NT2/D1 (cell line): ENCODE measurements around the gene ENDOU.

ENCODE experiments used
- DNase-seq: peaks from one replicate; pipeline ENCODE4 v3.0.0-alpha.2; 2011; ENCODE audit warnings: low read depth, low spot score
- H3K27me3 ChIP-seq: 2 replicates; pipeline ENCODE4 v1.6.0; 2011; ENCODE audit warnings: mild to moderate bottlenecking; ENCODE audit not compliant: insufficient read length, insufficient read depth
- H3K36me3 ChIP-seq: 2 replicates; pipeline ENCODE4 v1.6.1; 2011; ENCODE audit warnings: mild to moderate bottlenecking, low read length, mixed read lengths; ENCODE audit not compliant: insufficient read depth, insufficient read length
- H3K4me1 ChIP-seq: 2 replicates; pipeline ENCODE4 v1.5.1; 2011; ENCODE audit not compliant: insufficient read depth, insufficient read length
- H3K4me3 ChIP-seq: 2 replicates; pipeline ENCODE4 v1.5.1; 2011; ENCODE audit warnings: low read depth; ENCODE audit not compliant: insufficient read length
- H3K9ac ChIP-seq: 2 replicates; pipeline ENCODE4 v1.6.0; 2011; ENCODE audit warnings: low read depth; ENCODE audit not compliant: insufficient read length
- H3K9me3 ChIP-seq: 2 replicates; pipeline ENCODE4 v1.5.1; 2011; ENCODE audit warnings: mild to moderate bottlenecking, low read length; ENCODE audit not compliant: insufficient read depth
- SUZ12 ChIP-seq: IDR thresholded peaks from 2 replicates; pipeline ENCODE4 v1.6.1; 2011; ENCODE audit not compliant: insufficient read length, insufficient read depth; ENCODE audit errors: extremely low read depth
- YY1 ChIP-seq: IDR thresholded peaks from 2 replicates; pipeline ENCODE4 v1.6.1; 2011; ENCODE audit not compliant: insufficient read length, insufficient read depth
- ZNF274 ChIP-seq: IDR thresholded peaks from 2 replicates; pipeline ENCODE4 v1.6.1; 2011; ENCODE audit warnings: mild to moderate bottlenecking, low read depth, low read length

Gene ENDOU

GRCh38 chr12:47725091-47725772 is at the start of gene ENDOU:
TSS of gene ENDOU (minus strand) at chr12:47725490. CDS start at chr12:47725413, 77 bp downstream.
- Histone ChIP-seq H3K9me3 (no peaks in the 10 kb centered on the region), H3K27me3 (no peaks in the 10 kb centered on the region), H3K4me3 (no peak within 1 kb of the TSS), H3K4me1 (peaks cover 6% of the 10 kb centered on the region), H3K9ac (no peak within 1 kb of the TSS), H3K36me3 (no peaks in the 10 kb centered on the region)
- TF ChIP-seq YY1, result no peak
- TF ChIP-seq ZNF274, result no peak
- no peak for TF ChIP-seq SUZ12
- no peak for DNase-seq

DNA sequence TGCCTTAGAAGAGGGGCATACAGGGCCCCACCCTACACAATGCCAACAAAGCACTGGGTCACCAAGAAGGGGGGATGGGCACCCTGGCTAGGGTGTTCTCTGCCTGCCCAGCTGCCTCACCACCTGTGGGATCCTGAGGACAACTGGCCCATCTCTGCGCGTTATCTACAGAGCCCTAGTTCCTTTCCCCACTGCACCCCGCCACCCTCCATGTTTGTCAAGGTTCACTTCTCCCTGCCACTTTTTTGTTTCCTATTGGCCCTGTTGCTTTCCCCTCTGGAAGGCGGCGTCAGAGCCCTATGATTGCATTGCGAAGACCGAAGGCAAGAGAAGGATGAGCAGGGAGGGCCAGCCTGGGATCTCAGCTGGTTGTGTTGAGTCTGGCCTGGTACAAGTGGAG is 49.4 kb upstream of the ENDOU start:
- H3K4me1 ChIP-seq, result peaks cover 23% of the 10 kb centered on the region

DNA sequence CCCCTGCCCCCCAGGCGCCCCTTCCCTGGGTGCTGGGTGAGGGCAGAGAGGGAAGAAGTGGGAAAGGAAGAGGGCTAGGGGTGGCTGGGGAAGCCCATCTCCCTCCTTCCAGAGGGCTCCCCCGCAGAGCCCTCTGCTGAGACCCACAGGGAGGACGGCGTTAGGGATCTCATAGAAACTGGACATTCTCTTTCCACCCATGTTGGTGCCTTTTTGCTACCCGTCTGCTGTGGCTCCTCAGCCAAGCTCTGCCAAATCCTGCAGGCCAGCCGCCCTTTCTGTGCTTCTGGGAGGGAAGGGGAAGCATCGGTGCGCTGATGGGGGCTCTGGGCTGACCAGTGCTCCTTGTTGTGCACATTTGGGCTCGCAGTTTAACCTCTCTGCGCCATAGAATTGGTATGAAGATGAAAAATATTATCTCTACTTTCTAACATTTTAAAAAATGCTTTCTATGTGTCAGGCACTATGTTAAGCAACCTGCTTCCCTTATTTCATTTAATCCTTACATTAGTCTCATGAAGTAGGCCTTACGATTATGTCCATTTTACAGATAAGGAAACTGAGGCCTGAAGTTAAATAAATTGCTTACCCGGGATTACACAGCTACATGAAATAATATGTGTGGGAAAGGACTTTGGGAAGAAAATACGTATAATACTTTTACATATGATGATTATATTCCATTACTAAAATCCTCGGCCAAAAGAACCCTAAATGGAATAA is 48.7 kb upstream of the ENDOU start:
- peaks cover 21% of the 10 kb centered on the region for H3K4me1 ChIP-seq
- H3K9me3 ChIP-seq, result no peaks in the 10 kb centered on the region
- peak overlapping the region; percentile 69 for H3K9ac ChIP-seq
- H3K27me3 ChIP-seq, result peaks cover 34% of the 10 kb centered on the region
- peak overlapping the region; percentile 53 for H3K4me3 ChIP-seq
- H3K36me3 ChIP-seq, result no peaks in the 10 kb centered on the region
- DNase-seq, result no peak
- TF ChIP-seq ZNF274 (no peak), SUZ12 (no peak), YY1 (no peak)

More for the DNA sequence above, 49.4 kb upstream of the ENDOU start:
- H3K36me3 ChIP-seq, result no peaks in the 10 kb centered on the region
- no peaks in the 10 kb centered on the region for H3K9me3 ChIP-seq
- TF ChIP-seq SUZ12, result no peak
- TF ChIP-seq ZNF274, result no peak
- no peak overlapping the region for H3K4me3 ChIP-seq
- H3K27me3 ChIP-seq, result peaks cover 34% of the 10 kb centered on the region
- no peak overlapping the region for H3K9ac ChIP-seq
- no peak for DNase-seq

DNA sequence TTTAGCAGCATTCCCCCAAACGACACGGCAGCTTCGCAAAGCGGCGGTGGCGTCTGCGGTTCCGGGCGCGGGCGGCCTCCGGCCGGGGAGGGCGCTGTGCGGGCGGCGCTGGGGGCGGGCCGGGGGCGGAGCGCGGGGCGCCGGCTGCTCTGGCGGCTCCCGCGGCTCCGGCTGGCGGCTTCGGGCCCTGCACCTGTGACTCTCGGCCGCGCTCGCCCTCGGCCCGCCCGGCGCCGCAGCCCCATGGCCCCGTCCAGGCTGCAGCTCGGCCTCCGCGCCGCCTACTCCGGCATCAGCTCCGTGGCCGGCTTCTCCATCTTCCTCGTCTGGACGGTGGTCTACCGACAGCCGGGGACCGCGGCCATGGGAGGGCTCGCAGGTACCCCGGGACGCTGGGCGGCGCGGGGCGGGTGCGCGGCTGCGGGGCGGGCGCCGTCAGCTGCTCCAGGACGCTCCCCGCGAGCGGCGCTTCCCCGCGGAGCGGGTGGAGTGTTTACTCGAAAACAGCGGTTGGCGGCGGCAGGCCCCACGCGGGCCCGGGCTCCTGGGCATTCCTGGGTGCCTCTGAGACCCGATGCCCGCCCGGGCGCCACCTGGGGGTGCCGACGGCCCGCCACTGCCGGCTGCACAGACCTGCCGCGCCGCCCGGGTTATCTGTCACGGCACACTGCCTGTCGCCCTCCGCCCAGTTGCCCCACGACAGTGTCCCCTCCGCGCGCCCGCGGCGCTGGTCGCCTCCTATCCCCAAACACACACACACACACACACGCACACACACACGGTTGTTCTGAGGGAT is 48.0 kb upstream of the ENDOU start, which contains the start of gene SLC48A1:
TSS of gene SLC48A1 (plus strand) at position 177 of the 796 bp plus-strand sequence. CDS start at position 244, 67 bp downstream.
- Histone ChIP-seq H3K9me3 (no peaks in the 10 kb centered on the region), H3K4me3 (peak within 1 kb of the TSS; percentile 53), H3K4me1 (peaks cover 21% of the 10 kb centered on the region), H3K27me3 (peaks cover 34% of the 10 kb centered on the region), H3K36me3 (no peaks in the 10 kb centered on the region), H3K9ac (peak within 1 kb of the TSS; percentile 69)
- no peak for TF ChIP-seq YY1
- TF ChIP-seq SUZ12, result no peak
- TF ChIP-seq ZNF274, result no peak
- DNase-seq, result peak; percentile 57

- DNase-seq, result no peak
- no peak overlapping the region for H3K4me3 ChIP-seq
- H3K4me1 ChIP-seq, result peaks cover 20% of the 10 kb centered on the region
Observed at GRCh38 chr12:47772738-47773061, 47.4 kb upstream of the ENDOU start.

DNA sequence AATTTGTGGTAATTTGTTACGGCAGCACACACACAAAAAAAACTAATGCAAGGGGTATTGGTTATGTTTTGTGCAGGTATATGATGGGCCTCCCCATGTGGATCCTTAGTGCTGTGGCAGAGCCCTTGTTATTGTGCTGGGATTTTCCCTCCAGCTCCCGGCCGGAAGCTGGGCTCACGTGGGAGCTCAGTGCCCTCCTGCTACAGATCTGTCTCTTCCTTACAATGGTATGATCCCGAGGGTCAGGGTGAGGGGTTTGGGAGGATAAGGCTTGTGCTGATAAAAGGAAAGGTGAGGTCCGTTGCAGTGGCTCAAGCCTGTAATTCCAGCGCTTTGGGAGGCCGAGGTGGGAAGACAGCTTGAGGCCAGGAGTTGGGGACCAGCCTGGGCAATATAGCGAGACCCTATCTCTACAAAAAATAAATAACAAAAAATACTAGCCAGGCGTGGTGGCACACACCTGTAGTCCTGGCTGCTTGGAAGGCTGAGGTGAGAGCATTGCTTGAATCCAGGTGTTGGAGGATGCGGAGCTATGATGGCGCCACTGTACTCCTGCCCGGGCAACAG is 46.9 kb upstream of the ENDOU start:
- no peak overlapping the region for H3K9ac ChIP-seq
- H3K27me3 ChIP-seq, result peaks cover 34% of the 10 kb centered on the region
- DNase-seq, result no peak
- TF ChIP-seq YY1 (no peak), ZNF274 (no peak), SUZ12 (no peak)
- no peaks in the 10 kb centered on the region for H3K9me3 ChIP-seq
- no peaks in the 10 kb centered on the region for H3K36me3 ChIP-seq
- H3K4me3 ChIP-seq, result no peak overlapping the region
- peaks cover 20% of the 10 kb centered on the region for H3K4me1 ChIP-seq

More at GRCh38 chr12:47772738-47773061, 47.4 kb upstream of the ENDOU start:
- no peak for TF ChIP-seq YY1
- TF ChIP-seq SUZ12, result no peak
- no peak for TF ChIP-seq ZNF274
- peaks cover 34% of the 10 kb centered on the region for H3K27me3 ChIP-seq
- H3K9me3 ChIP-seq, result no peaks in the 10 kb centered on the region
- peak overlapping the region; percentile 47 for H3K9ac ChIP-seq
- no peaks in the 10 kb centered on the region for H3K36me3 ChIP-seq

- Histone ChIP-seq H3K4me3 (no peak overlapping the region), H3K9me3 (no peaks in the 10 kb centered on the region), H3K9ac (no peak overlapping the region), H3K4me1 (peaks cover 17% of the 10 kb centered on the region), H3K36me3 (no peaks in the 10 kb centered on the region), H3K27me3 (peaks cover 34% of the 10 kb centered on the region)
- DNase-seq, result no peak
- TF ChIP-seq ZNF274 (no peak), YY1 (no peak), SUZ12 (no peak)
Observed at GRCh38 chr12:47771304-47771703, 46.0 kb upstream of the ENDOU start.
